Type B pancreatic cell (in vitro differentiated cells): ENCODE measurements around the gene DSCAML1. TPM values are rescaled to one million over a fixed set of nuclear protein-coding genes. Genes with fewer than 3 reads are reported as not detected.

Source experiments
- DNase-seq: peaks from one replicate; pipeline ENCODE4 v3.0.0; 2021; ENCODE audit warnings: mixed read lengths; ENCODE audit not compliant: unreplicated experiment; ENCODE audit errors: extremely low spot score
- H3K27ac Mint-ChIP-seq: 2 replicates; pipeline ENCODE4 v1.8.0; 2021; ENCODE audit warnings: mild to moderate bottlenecking, mixed read lengths
- H3K27me3 Mint-ChIP-seq: 2 replicates; pipeline ENCODE4 v1.8.0; 2021; ENCODE audit warnings: mixed read lengths
- H3K36me3 Mint-ChIP-seq: 2 replicates; pipeline ENCODE4 v1.8.0; 2021; ENCODE audit warnings: mixed read lengths
- H3K4me1 Mint-ChIP-seq: one replicate; pipeline ENCODE4 v1.8.0; 2021; ENCODE audit warnings: mixed read lengths; ENCODE audit not compliant: unreplicated experiment
- H3K4me3 Mint-ChIP-seq: 2 replicates; pipeline ENCODE4 v1.8.0; 2021; ENCODE audit warnings: mild to moderate bottlenecking, mixed read lengths
- H3K9me3 Mint-ChIP-seq: 2 replicates; pipeline ENCODE4 v1.8.0; 2021; ENCODE audit warnings: mixed read lengths
- total RNA-seq: library from RNA; stranded (reverse); gene quantifications from 2 replicates; pipeline ENCODE4 v1.2.1, GENCODE V29; 2021; ENCODE audit warnings: low replicate concordance
- TF ChIP-seq, protein P1 (sequence below): fragments of 200-600 bp; sonication (generic); conservative IDR thresholded peaks from 2 replicates; pipeline ENCODE4 v1.5.0; 2021; ENCODE audit warnings: antibody characterized with exemption, mild to moderate bottlenecking

DSCAML1 gene
- total RNA-seq, 1 donor from 2014 or later = 5.8 TPM

DNA sequence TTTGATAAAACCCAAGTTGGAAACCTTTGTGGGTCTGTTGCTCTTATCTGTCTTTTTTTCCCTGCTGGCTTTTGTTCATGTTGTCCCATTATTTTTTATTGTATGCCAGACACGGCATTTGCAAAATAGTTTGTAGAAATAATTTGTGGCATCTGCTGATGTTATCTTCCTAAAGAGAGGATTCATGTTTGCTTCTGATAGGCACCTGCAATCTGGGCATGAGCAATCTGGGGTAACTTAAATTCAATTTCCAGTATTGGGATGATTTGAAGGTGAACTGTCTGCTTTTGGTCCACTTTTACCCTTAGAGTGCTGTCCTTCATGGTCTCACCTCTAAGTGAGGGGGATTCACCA, 342.5 kb downstream of the DSCAML1 start:
- H3K27ac Mint-ChIP-seq = no peak overlapping the region
- H3K36me3 Mint-ChIP-seq = peaks cover 5% of the 10 kb centered on the region
- peaks cover 6% of the 10 kb centered on the region for H3K9me3 Mint-ChIP-seq
- no peak overlapping the region for H3K4me3 Mint-ChIP-seq
- H3K4me1 Mint-ChIP-seq = no peaks in the 10 kb centered on the region
- TF ChIP-seq, protein P1, sequence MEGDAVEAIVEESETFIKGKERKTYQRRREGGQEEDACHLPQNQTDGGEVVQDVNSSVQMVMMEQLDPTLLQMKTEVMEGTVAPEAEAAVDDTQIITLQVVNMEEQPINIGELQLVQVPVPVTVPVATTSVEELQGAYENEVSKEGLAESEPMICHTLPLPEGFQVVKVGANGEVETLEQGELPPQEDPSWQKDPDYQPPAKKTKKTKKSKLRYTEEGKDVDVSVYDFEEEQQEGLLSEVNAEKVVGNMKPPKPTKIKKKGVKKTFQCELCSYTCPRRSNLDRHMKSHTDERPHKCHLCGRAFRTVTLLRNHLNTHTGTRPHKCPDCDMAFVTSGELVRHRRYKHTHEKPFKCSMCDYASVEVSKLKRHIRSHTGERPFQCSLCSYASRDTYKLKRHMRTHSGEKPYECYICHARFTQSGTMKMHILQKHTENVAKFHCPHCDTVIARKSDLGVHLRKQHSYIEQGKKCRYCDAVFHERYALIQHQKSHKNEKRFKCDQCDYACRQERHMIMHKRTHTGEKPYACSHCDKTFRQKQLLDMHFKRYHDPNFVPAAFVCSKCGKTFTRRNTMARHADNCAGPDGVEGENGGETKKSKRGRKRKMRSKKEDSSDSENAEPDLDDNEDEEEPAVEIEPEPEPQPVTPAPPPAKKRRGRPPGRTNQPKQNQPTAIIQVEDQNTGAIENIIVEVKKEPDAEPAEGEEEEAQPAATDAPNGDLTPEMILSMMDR = no peak
- H3K27me3 Mint-ChIP-seq = peaks cover 14% of the 10 kb centered on the region
- DNase-seq = no peak

GRCh38 chr11:117453886-117454563, 343.0 kb downstream of the DSCAML1 start:
- DNase-seq = no peak
- TF ChIP-seq, protein P1 = no peak
- Mint-ChIP-seq H3K27me3 (peaks cover 13% of the 10 kb centered on the region), H3K4me3 (no peak overlapping the region), H3K36me3 (peaks cover 5% of the 10 kb centered on the region), H3K27ac (no peak overlapping the region), H3K4me1 (no peaks in the 10 kb centered on the region), H3K9me3 (peaks cover 6% of the 10 kb centered on the region)

- no peak overlapping the region for H3K27ac Mint-ChIP-seq
- peaks cover 13% of the 10 kb centered on the region for H3K4me1 Mint-ChIP-seq
- H3K36me3 Mint-ChIP-seq = peaks cover 3% of the 10 kb centered on the region
- H3K9me3 Mint-ChIP-seq = peaks cover 3% of the 10 kb centered on the region
- no peak overlapping the region for H3K4me3 Mint-ChIP-seq
- DNase-seq = no peak
- TF ChIP-seq, protein P1 = no peak
- H3K27me3 Mint-ChIP-seq = peaks cover 29% of the 10 kb centered on the region
Measured at GRCh38 chr11:117449111-117449693, 347.8 kb downstream of the DSCAML1 start.

DNA sequence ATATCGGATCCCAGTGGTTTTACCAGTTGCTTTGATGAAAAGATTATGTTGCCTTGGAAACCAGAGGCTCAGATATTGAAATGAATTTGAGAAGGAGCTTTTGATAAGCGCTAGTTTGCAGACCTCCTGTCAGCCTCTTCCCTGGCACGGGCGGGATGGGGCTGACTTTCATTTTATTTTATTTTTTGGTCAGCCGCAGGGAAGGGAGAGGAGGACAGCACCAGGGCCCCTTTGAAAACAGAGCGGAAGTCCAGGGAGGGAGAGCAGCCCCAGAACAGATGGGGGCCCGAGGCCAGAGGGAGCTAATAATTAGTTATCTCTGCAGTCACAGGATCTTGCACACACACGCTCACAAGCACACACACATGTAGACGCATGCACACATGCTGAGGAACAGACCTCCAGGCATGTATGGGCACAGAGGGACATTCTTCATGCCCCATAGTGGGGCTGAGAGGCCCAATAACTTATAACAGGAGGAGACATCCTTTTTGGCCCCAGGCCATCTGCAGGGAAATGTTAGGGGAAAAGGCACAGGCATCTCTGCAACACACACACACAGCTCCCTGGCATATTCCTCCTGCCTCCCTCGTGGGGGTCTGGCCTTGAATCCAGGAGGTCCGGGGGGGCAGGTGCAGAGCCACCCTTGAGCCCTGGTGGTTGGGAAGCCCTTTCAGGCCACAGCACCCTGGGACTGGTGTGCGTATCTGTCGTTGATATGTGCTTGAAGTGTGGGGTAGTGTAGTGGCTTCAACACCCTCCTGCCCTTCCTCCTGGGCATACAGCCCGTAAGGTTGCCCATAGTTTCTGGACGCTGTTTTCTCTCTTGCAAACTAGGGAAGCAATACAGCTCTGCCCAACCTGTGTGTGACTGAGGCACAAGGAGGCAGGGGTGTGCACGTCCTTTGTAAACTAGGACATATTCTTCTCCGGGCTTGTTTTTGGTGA, 352.0 kb downstream of the DSCAML1 start:
- Mint-ChIP-seq H3K4me3 (no peak overlapping the region), H3K27ac (no peak overlapping the region), H3K27me3 (peaks cover 47% of the 10 kb centered on the region), H3K4me1 (peaks cover 26% of the 10 kb centered on the region), H3K36me3 (peaks cover 5% of the 10 kb centered on the region), H3K9me3 (no peaks in the 10 kb centered on the region)
- TF ChIP-seq, protein P1 = no peak
- no peak for DNase-seq

DNA sequence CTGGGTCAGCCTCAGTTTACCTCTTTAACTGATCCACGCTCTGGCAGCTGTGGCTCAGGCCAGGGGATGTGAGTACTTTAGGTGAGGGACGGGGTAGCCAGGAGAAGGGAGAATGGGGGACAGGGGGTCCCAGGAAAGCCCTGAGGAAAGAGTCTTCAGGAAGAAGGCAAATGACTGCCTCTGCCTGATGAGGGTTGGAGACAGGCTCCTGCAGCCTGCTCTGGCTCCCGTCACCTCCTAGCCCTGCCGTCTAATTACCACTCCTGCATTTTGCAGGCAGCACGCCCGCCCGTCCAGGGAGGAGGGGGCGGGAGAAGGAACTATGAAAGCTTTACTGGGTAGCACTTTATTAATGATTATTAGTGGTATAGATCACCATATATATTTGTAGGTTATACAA, 352.8 kb downstream of the DSCAML1 start:
- no peak overlapping the region for H3K27ac Mint-ChIP-seq
- no peak for DNase-seq
- no peaks in the 10 kb centered on the region for H3K9me3 Mint-ChIP-seq
- TF ChIP-seq, protein P1 = no peak
- peaks cover 48% of the 10 kb centered on the region for H3K27me3 Mint-ChIP-seq
- H3K4me1 Mint-ChIP-seq = peaks cover 26% of the 10 kb centered on the region
- peaks cover 5% of the 10 kb centered on the region for H3K36me3 Mint-ChIP-seq
- H3K4me3 Mint-ChIP-seq = no peak overlapping the region
